Activated T-cell treated with anti-CD3 and anti-CD28 coated beads, Interleukin-2, amount 50 U/mL, for 24 hours (primary cell): ENCODE measurements around the gene GHSR.
"Not testable (repeated sequence)": the region's sequence is repeated elsewhere in the genome, so short reads cannot be mapped to it uniquely, and the experiment has no call there.

Source experiments
- DNase-seq: peaks from one replicate; pipeline ENCODE4 v3.0.0-alpha.2; 2020
- H3K27ac Mint-ChIP-seq: 2 replicates; pipeline ENCODE4 v1.8.0; 2020; ENCODE audit warnings: mild to moderate bottlenecking, mixed read lengths
- H3K27me3 Mint-ChIP-seq: 2 replicates; pipeline ENCODE4 v1.8.0; 2020; ENCODE audit warnings: mixed read lengths
- H3K36me3 Mint-ChIP-seq: 2 replicates; pipeline ENCODE4 v1.8.0; 2020; ENCODE audit warnings: low read depth, mixed read lengths
- H3K4me1 Mint-ChIP-seq: 2 replicates; pipeline ENCODE4 v1.8.0; 2020; ENCODE audit warnings: low read depth, mixed read lengths
- H3K4me3 Mint-ChIP-seq: 2 replicates; pipeline ENCODE4 v1.8.0; 2020; ENCODE audit warnings: mild to moderate bottlenecking, moderate library complexity, mixed read lengths
- H3K9me3 Mint-ChIP-seq: 2 replicates; pipeline ENCODE4 v1.8.0; 2020; ENCODE audit warnings: mixed read lengths

Gene GHSR

GRCh38 chr3:172447611-172448579 lies at the start of gene GHSR:
Gene GHSR (minus strand): TSS chr3:172448456. CDS start chr3:172448413, 43 bp downstream.
- H3K36me3 Mint-ChIP-seq: no peaks in the 10 kb centered on the region
- no peak within 1 kb of the TSS for H3K27ac Mint-ChIP-seq
- H3K27me3 Mint-ChIP-seq: peaks cover 76% of the 10 kb centered on the region
- peak; percentile 45 for DNase-seq
- H3K4me1 Mint-ChIP-seq: peaks cover 31% of the 10 kb centered on the region
- H3K4me3 Mint-ChIP-seq: peak within 1 kb of the TSS; percentile 65
- no peaks in the 10 kb centered on the region for H3K9me3 Mint-ChIP-seq

- Mint-ChIP-seq H3K27me3 (peaks cover 17% of the 10 kb centered on the region), H3K27ac (peak overlapping the region; percentile 7)
- H3K4me1 Mint-ChIP-seq, H3K4me3 Mint-ChIP-seq, H3K9me3 Mint-ChIP-seq, H3K36me3 Mint-ChIP-seq: not testable (repeated sequence)
- peak; percentile 79 for DNase-seq
Observed at GRCh38 chr3:172490198-172490669, 42.0 kb upstream of the GHSR start.

- Mint-ChIP-seq H3K36me3 (no peaks in the 10 kb centered on the region), H3K9me3 (no peaks in the 10 kb centered on the region), H3K27ac (no peak overlapping the region), H3K4me3 (no peak overlapping the region), H3K27me3 (no peaks in the 10 kb centered on the region), H3K4me1 (peaks cover 6% of the 10 kb centered on the region)
- DNase-seq: no peak
Observed at GRCh38 chr3:172478116-172478515, 29.9 kb upstream of the GHSR start.

GRCh38 chr3:172476347-172476746 lies 28.1 kb upstream of the GHSR start:
- no peak for DNase-seq
- H3K36me3 Mint-ChIP-seq: no peaks in the 10 kb centered on the region
- no peak overlapping the region for H3K4me3 Mint-ChIP-seq
- H3K4me1 Mint-ChIP-seq: peaks cover 6% of the 10 kb centered on the region
- H3K9me3 Mint-ChIP-seq: peaks cover 2% of the 10 kb centered on the region
- H3K27me3 Mint-ChIP-seq: no peaks in the 10 kb centered on the region
- H3K27ac Mint-ChIP-seq: no peak overlapping the region

GRCh38 chr3:172475703-172476102 lies 27.4 kb upstream of the GHSR start:
- Mint-ChIP-seq H3K4me3 (no peak overlapping the region), H3K4me1 (peaks cover 6% of the 10 kb centered on the region), H3K36me3 (no peaks in the 10 kb centered on the region), H3K27me3 (no peaks in the 10 kb centered on the region), H3K9me3 (peaks cover 2% of the 10 kb centered on the region), H3K27ac (no peak overlapping the region)
- DNase-seq: no peak

GRCh38 chr3:172471903-172472302 lies 23.6 kb upstream of the GHSR start:
- no peak overlapping the region for H3K27ac Mint-ChIP-seq
- H3K27me3 Mint-ChIP-seq: peaks cover 8% of the 10 kb centered on the region
- H3K9me3 Mint-ChIP-seq: peaks cover 2% of the 10 kb centered on the region
- H3K4me3 Mint-ChIP-seq: no peak overlapping the region
- no peak for DNase-seq
- no peaks in the 10 kb centered on the region for H3K36me3 Mint-ChIP-seq
- no peaks in the 10 kb centered on the region for H3K4me1 Mint-ChIP-seq

- no peaks in the 10 kb centered on the region for H3K4me1 Mint-ChIP-seq
- no peak overlapping the region for H3K27ac Mint-ChIP-seq
- peaks cover 2% of the 10 kb centered on the region for H3K9me3 Mint-ChIP-seq
- no peaks in the 10 kb centered on the region for H3K36me3 Mint-ChIP-seq
- no peak for DNase-seq
- H3K4me3 Mint-ChIP-seq: no peak overlapping the region
- H3K27me3 Mint-ChIP-seq: peaks cover 8% of the 10 kb centered on the region
Observed at GRCh38 chr3:172470588-172470987, 22.3 kb upstream of the GHSR start.

GRCh38 chr3:172467170-172467824 lies 19.0 kb upstream of the GHSR start:
- no peak for DNase-seq
- H3K4me1 Mint-ChIP-seq: no peaks in the 10 kb centered on the region
- no peaks in the 10 kb centered on the region for H3K36me3 Mint-ChIP-seq
- peaks cover 2% of the 10 kb centered on the region for H3K9me3 Mint-ChIP-seq
- H3K27ac Mint-ChIP-seq: no peak overlapping the region
- no peak overlapping the region for H3K4me3 Mint-ChIP-seq
- peaks cover 8% of the 10 kb centered on the region for H3K27me3 Mint-ChIP-seq

GRCh38 chr3:172466553-172467130 lies 18.4 kb upstream of the GHSR start:
- Mint-ChIP-seq H3K9me3 (no peaks in the 10 kb centered on the region), H3K4me3 (no peak overlapping the region), H3K27me3 (peaks cover 8% of the 10 kb centered on the region), H3K36me3 (no peaks in the 10 kb centered on the region), H3K27ac (no peak overlapping the region), H3K4me1 (no peaks in the 10 kb centered on the region)
- no peak for DNase-seq

- DNase-seq: no peak
- H3K4me3 Mint-ChIP-seq: no peak overlapping the region
- H3K4me1 Mint-ChIP-seq: no peaks in the 10 kb centered on the region
- H3K9me3 Mint-ChIP-seq: no peaks in the 10 kb centered on the region
- H3K27ac Mint-ChIP-seq: no peak overlapping the region
- peaks cover 8% of the 10 kb centered on the region for H3K27me3 Mint-ChIP-seq
- H3K36me3 Mint-ChIP-seq: no peaks in the 10 kb centered on the region
Observed at GRCh38 chr3:172465281-172465680, 17.0 kb upstream of the GHSR start.

GRCh38 chr3:172464306-172464705 lies 16.1 kb upstream of the GHSR start:
- no peak overlapping the region for H3K27ac Mint-ChIP-seq
- no peaks in the 10 kb centered on the region for H3K4me1 Mint-ChIP-seq
- H3K9me3 Mint-ChIP-seq: no peaks in the 10 kb centered on the region
- no peak for DNase-seq
- H3K36me3 Mint-ChIP-seq: no peaks in the 10 kb centered on the region
- H3K27me3 Mint-ChIP-seq: peaks cover 8% of the 10 kb centered on the region
- H3K4me3 Mint-ChIP-seq: no peak overlapping the region

- no peak for DNase-seq
- Mint-ChIP-seq H3K27me3 (peaks cover 2% of the 10 kb centered on the region), H3K27ac (no peak overlapping the region), H3K4me1 (no peaks in the 10 kb centered on the region), H3K36me3 (no peaks in the 10 kb centered on the region), H3K9me3 (no peaks in the 10 kb centered on the region), H3K4me3 (no peak overlapping the region)
Observed at GRCh38 chr3:172461530-172462138, 13.4 kb upstream of the GHSR start.

- Mint-ChIP-seq H3K27me3 (peaks cover 26% of the 10 kb centered on the region), H3K27ac (no peak overlapping the region), H3K4me1 (no peaks in the 10 kb centered on the region), H3K36me3 (no peaks in the 10 kb centered on the region), H3K4me3 (no peak overlapping the region), H3K9me3 (no peaks in the 10 kb centered on the region)
- DNase-seq: no peak
Observed at GRCh38 chr3:172456404-172456803, 8.1 kb upstream of the GHSR start.

GRCh38 chr3:172454180-172454579 lies 5.9 kb upstream of the GHSR start:
- peaks cover 48% of the 10 kb centered on the region for H3K27me3 Mint-ChIP-seq
- H3K4me3 Mint-ChIP-seq: no peak overlapping the region
- peaks cover 8% of the 10 kb centered on the region for H3K4me1 Mint-ChIP-seq
- H3K27ac Mint-ChIP-seq: no peak overlapping the region
- H3K36me3 Mint-ChIP-seq: no peaks in the 10 kb centered on the region
- H3K9me3 Mint-ChIP-seq: no peaks in the 10 kb centered on the region
- DNase-seq: no peak
